Thoracic aorta (tissue), 2 donors: Measurements from ENCODE around the gene FARS2. TPM values are rescaled to one million over a fixed set of nuclear protein-coding genes. Genes with fewer than 3 reads are reported as not detected.

Experiments
- ATAC-seq: fragments of 150-250 bp; one replicate; pipeline ENCODE4 v1.8.0; 2017; ENCODE audit warnings: low read depth; ENCODE audit not compliant: insufficient number of reproducible peaks, low FRiP score
- DNase-seq: peaks from one replicate; pipeline ENCODE4 v3.0.0-alpha.2; 2020; ENCODE audit warnings: low spot score
- H3K27ac ChIP-seq, 2 donors: fragments of 200-600 bp; sonication (generic); 1 replicate in 1 of 2; 2 replicates in 1 of 2; pipeline ENCODE4 v1.5.1; 2016; ENCODE audit warnings: mild to moderate bottlenecking in 2 of 2, moderate library complexity in 2 of 2
- H3K27me3 ChIP-seq: fragments of 200-600 bp; sonication (generic); replicated peaks from 2 replicates; pipeline ENCODE4 v1.6.0; 2016; ENCODE audit warnings: mild to moderate bottlenecking; ENCODE audit not compliant: insufficient read depth
- H3K36me3 ChIP-seq: fragments of 200-600 bp; sonication (generic); one replicate; pipeline ENCODE4 v1.5.1; 2016
- H3K4me1 ChIP-seq, 2 donors: fragments of 200-600 bp; sonication (generic); 1 replicate in 1 of 2; 2 replicates in 1 of 2; pipeline versions ENCODE4 v1.5.1 to v1.6.0; 2016; ENCODE audit warnings: low read depth in 2 of 2, mild to moderate bottlenecking in 1 of 2; ENCODE audit not compliant: control insufficient read depth in 1 of 2
- H3K4me3 ChIP-seq: fragments of 200-600 bp; sonication (generic); 2 replicates; pipeline ENCODE4 v1.5.1; 2016; ENCODE audit warnings: mild to moderate bottlenecking
- H3K9me3 ChIP-seq: fragments of 200-600 bp; sonication (generic); 2 replicates; pipeline ENCODE4 v1.5.1; 2016
- CTCF ChIP-seq: fragments of 200-600 bp; sonication (generic); IDR thresholded peaks from one replicate; pipeline ENCODE4 v1.5.1; 2019; ENCODE audit warnings: antibody characterized with exemption
- total RNA-seq, 2 donors: library from RNA; depleted of rRNA; stranded (reverse); fragments of >200 nt; gene quantifications; one replicate each; pipeline versions ENCODE4 v1.1.0 to v1.2.3, GENCODE V29; 2016

The FARS2 gene
- total RNA-seq, 2 donors from 2014 or later = 10.4 to 11.6 TPM

- DNase-seq (no peak), ATAC-seq (no peak)
- Histone ChIP-seq H3K27me3 (no peaks in the 10 kb centered on the region), H3K36me3 (no peaks in the 10 kb centered on the region), H3K9me3 (peaks cover 6% of the 10 kb centered on the region), H3K4me1 (no peaks in the 10 kb centered on the region), H3K4me3 (no peak overlapping the region), H3K27ac (no peak overlapping the region)
- TF ChIP-seq CTCF = no peak
Observed at GRCh38 chr6:5554226-5554625, 292.9 kb downstream of the FARS2 start.

- no peaks in the 10 kb centered on the region for H3K9me3 ChIP-seq
- no peak for TF ChIP-seq CTCF
- no peaks in the 10 kb centered on the region for H3K4me1 ChIP-seq
- ATAC-seq (no peak), DNase-seq (no peak)
- H3K27ac ChIP-seq = no peak overlapping the region
- H3K36me3 ChIP-seq = no peaks in the 10 kb centered on the region
- H3K27me3 ChIP-seq = no peaks in the 10 kb centered on the region
- H3K4me3 ChIP-seq = no peak overlapping the region
Observed at GRCh38 chr6:5556011-5556410, 294.7 kb downstream of the FARS2 start.

GRCh38 chr6:5557506-5557905, 296.2 kb downstream of the FARS2 start:
- no peak for DNase-seq
- Histone ChIP-seq H3K27me3 (no peaks in the 10 kb centered on the region), H3K4me1 (no peaks in the 10 kb centered on the region), H3K36me3 (no peaks in the 10 kb centered on the region), H3K27ac (no peak overlapping the region), H3K4me3 (no peak overlapping the region), H3K9me3 (no peaks in the 10 kb centered on the region)
- no peak for ATAC-seq
- no peak for TF ChIP-seq CTCF

- no peak for DNase-seq
- TF ChIP-seq CTCF = no peak
- no peaks in the 10 kb centered on the region for H3K9me3 ChIP-seq
Observed at GRCh38 chr6:5559651-5560050, 298.3 kb downstream of the FARS2 start.

GRCh38 chr6:5562277-5562676, 301.0 kb downstream of the FARS2 start:
- Histone ChIP-seq H3K27ac (no peak overlapping the region), H3K4me3 (no peak overlapping the region), H3K27me3 (no peaks in the 10 kb centered on the region), H3K4me1 (no peaks in the 10 kb centered on the region), H3K36me3 (no peaks in the 10 kb centered on the region), H3K9me3 (no peaks in the 10 kb centered on the region)
- no peak for ATAC-seq
- no peak for TF ChIP-seq CTCF
- no peak for DNase-seq

More at GRCh38 chr6:5559651-5560050, 298.3 kb downstream of the FARS2 start:
- H3K4me1 ChIP-seq = no peaks in the 10 kb centered on the region
- no peak overlapping the region for H3K27ac ChIP-seq
- no peaks in the 10 kb centered on the region for H3K27me3 ChIP-seq
- H3K4me3 ChIP-seq = no peak overlapping the region
- no peak for ATAC-seq
- H3K36me3 ChIP-seq = no peaks in the 10 kb centered on the region
